SK-N-SH (cell line): Measurements from ENCODE around the gene SLC17A9. TPM values are rescaled to one million over a fixed set of nuclear protein-coding genes. Genes with fewer than 3 reads are reported as not detected.

Source experiments
- CTCF ChIA-PET: fragments of 300-600, 350-600 bp; formaldehyde crosslinking; extraction: SDS; loops from one replicate; lab custom pipeline; 2021; lab: Yijun Ruan, JAX
- POLR2A ChIA-PET: fragments of 350-600 bp; sonication (Branson Sonifier 250); formaldehyde crosslinking; extraction: SDS; loops from one replicate; lab custom pipeline; 2020; ENCODE audit warnings: antibody characterized with exemption, inconsistent platforms; lab: Yijun Ruan, JAX
- DNase-seq: peaks from one replicate; pipeline ENCODE4 v3.0.0; 2012
- H2AFZ ChIP-seq: fragments of 200-600 bp; sonication (generic); 2 replicates; pipeline ENCODE4 v1.8.1; 2016; ENCODE audit warnings: antibody characterized with exemption, mild to moderate bottlenecking, low read depth
- H3F3A ChIP-seq: fragments of 200-600 bp; sonication (generic); replicated peaks from 2 replicates; pipeline ENCODE3; 2016; ENCODE audit warnings: antibody characterized with exemption, mild to moderate bottlenecking; ENCODE audit not compliant: insufficient read depth
- H3K27ac ChIP-seq, 2 experiments: fragments of 200-500 bp in 1 of 2; fragments of 200-600 bp in 1 of 2; sonication (Bioruptor generic) in 1 of 2; sonication (generic), shearing (Covaris generic) in 1 of 2; 2 replicates each; pipeline versions ENCODE4 v1.5.1 to v1.6.1; 2014 to 2016; ENCODE audit warnings: low read depth in 2 of 2, inconsistent platforms in 1 of 2, low read length in 1 of 2, mild to moderate bottlenecking in 1 of 2, mixed read lengths in 1 of 2
- H3K27me3 ChIP-seq: fragments of 200-600 bp; sonication (generic), shearing (Covaris generic); 2 replicates; pipeline ENCODE4 v1.6.1; 2016; ENCODE audit warnings: mixed run types; ENCODE audit not compliant: insufficient read depth
- H3K36me3 ChIP-seq, 2 experiments: fragments of 200-500 bp in 1 of 2; fragments of 200-600 bp in 1 of 2; sonication (Bioruptor generic) in 1 of 2; sonication (generic) in 1 of 2; replicated peaks in 1 of 2; 2 replicates each; pipeline versions ENCODE3 to v1.5.1; 2014 to 2016; ENCODE audit warnings: low read length in 1 of 2, mild to moderate bottlenecking in 1 of 2; ENCODE audit not compliant: insufficient read depth in 2 of 2, control insufficient read depth in 1 of 2
- H3K4me1 ChIP-seq, 2 experiments: fragments of 200-500 bp in 1 of 2; fragments of 200-600 bp in 1 of 2; sonication (Bioruptor generic) in 1 of 2; sonication (generic), shearing (Covaris generic) in 1 of 2; 2 replicates each; pipeline versions ENCODE4 v1.5.1 to v1.6.1; 2014 to 2016; ENCODE audit warnings: low read depth in 1 of 2, low read length in 1 of 2, mixed run types in 1 of 2; ENCODE audit not compliant: insufficient read depth in 2 of 2, control insufficient read depth in 1 of 2
- H3K4me2 ChIP-seq: fragments of 200-600 bp; sonication (generic), shearing (Covaris generic); 2 replicates; pipeline ENCODE4 v1.6.1; 2017; ENCODE audit warnings: mixed run types
- H3K4me3 ChIP-seq, 2 experiments: fragments of 200-500 bp in 1 of 2; fragments of 200-600 bp in 1 of 2; sonication (Bioruptor generic) in 1 of 2; sonication (generic), shearing (Covaris generic) in 1 of 2; 2 replicates each; pipeline versions ENCODE4 v1.5.1 to v1.8.1; 2014 to 2016; ENCODE audit warnings: low read depth in 2 of 2, inconsistent platforms in 1 of 2, low read length in 1 of 2, mild to moderate bottlenecking in 1 of 2, mixed read lengths in 1 of 2, moderate library complexity in 1 of 2
- H3K79me2 ChIP-seq: fragments of 200-600 bp; sonication (generic); 2 replicates; pipeline ENCODE4 v1.8.1; 2017; ENCODE audit warnings: mild to moderate bottlenecking; ENCODE audit not compliant: insufficient read depth
- H3K9ac ChIP-seq: fragments of 200-600 bp; sonication (generic); 2 replicates; pipeline ENCODE4 v1.6.1; 2017; ENCODE audit warnings: mixed run types
- H3K9me2 ChIP-seq: fragments of 200-600 bp; sonication (generic); 2 replicates; pipeline ENCODE4 v1.6.1; 2017; ENCODE audit warnings: mixed run types
- H3K9me3 ChIP-seq: fragments of 200-600 bp; sonication (generic); 2 replicates; pipeline ENCODE4 v1.6.1; 2017; ENCODE audit warnings: mixed run types, mild to moderate bottlenecking, moderate library complexity
- H4K20me1 ChIP-seq: fragments of 200-600 bp; sonication (generic); 2 replicates; pipeline ENCODE4 v1.6.1; 2017; ENCODE audit warnings: mild to moderate bottlenecking, mixed run types; ENCODE audit not compliant: insufficient read depth
- CHD2 ChIP-seq: fragments of 150-350 bp; IDR thresholded peaks from 2 replicates; pipeline ENCODE4 v1.6.1; 2018; ENCODE audit warnings: low read length; ENCODE audit not compliant: partially characterized antibody
- CTCF ChIP-seq: fragments of 200-600 bp; sonication (generic); IDR thresholded peaks from 2 replicates; pipeline ENCODE4 v1.6.1; 2017; ENCODE audit warnings: antibody characterized with exemption, mild to moderate bottlenecking, moderate library complexity
- ELF1 ChIP-seq: IDR thresholded peaks from 2 replicates; pipeline ENCODE4 v1.4.0; 2012
- EP300 ChIP-seq, 2 experiments: IDR thresholded peaks; 2 replicates each; pipeline versions ENCODE4 v1.4.0 to v1.6.1; 2012; ENCODE audit warnings: borderline replicate concordance in 1 of 2, low read depth in 1 of 2, low read length in 1 of 2
- FOSL2 ChIP-seq: IDR thresholded peaks from 2 replicates; pipeline ENCODE4 v1.4.0; 2012; ENCODE audit warnings: low read depth, mild to moderate bottlenecking, moderate library complexity, borderline replicate concordance
- FOXM1 ChIP-seq: IDR thresholded peaks from 2 replicates; pipeline ENCODE4 v1.4.0; 2012; ENCODE audit warnings: low read depth, mild to moderate bottlenecking
- MEF2A ChIP-seq: IDR thresholded peaks from 2 replicates; pipeline ENCODE4 v1.4.0; 2012; ENCODE audit warnings: low read depth, borderline replicate concordance
- RAD21 ChIP-seq: IDR thresholded peaks from 2 replicates; pipeline ENCODE4 v1.6.1; 2012; ENCODE audit warnings: mild to moderate bottlenecking, low read length
- RCOR1 ChIP-seq: fragments of 150-350 bp; IDR thresholded peaks from 2 replicates; pipeline ENCODE4 v1.6.1; 2017; ENCODE audit warnings: antibody characterized with exemption, low read length
- RXRA ChIP-seq: IDR thresholded peaks from 2 replicates; pipeline ENCODE4 v1.4.0; 2012; ENCODE audit warnings: low read depth, mild to moderate bottlenecking, borderline replicate concordance
- SMC3 ChIP-seq: IDR thresholded peaks from 2 replicates; pipeline ENCODE4 v1.6.1; 2012; ENCODE audit warnings: low read depth, low read length, improper control_type of control experiment
- WGBS: methylation state at CpG from one replicate; pipeline ENCODE4 v1.1.6; 2017; ENCODE audit warnings: low lambda C conversion rate; 5-methylcytosine and 5-hydroxymethylcytosine counted together
- polyA plus RNA-seq, 3 experiments: library from polyadenylated mRNA; depleted of rRNA; stranded (reverse); fragments of >200 nt; gene quantifications; 2 replicates each; pipeline ENCODE4 v1.2.3, GENCODE V29; 2012

The SLC17A9 gene
- polyA plus RNA-seq, 1 of the 3 experiments (the other 2 are of a cell fraction), result not detected

- H4K20me1 ChIP-seq, result peaks cover 34% of the 10 kb centered on the region
- POLR2A ChIA-PET, result no interaction called here
- H3K79me2 ChIP-seq, result peaks cover 70% of the 10 kb centered on the region
Measured at GRCh38 chr20:62941792-62942191, 10.7 kb upstream of the SLC17A9 start.

GRCh38 chr20:62942456-62942855 lies 10.1 kb upstream of the SLC17A9 start:
- Histone ChIP-seq H2AFZ (no peak overlapping the region), H3F3A (peaks cover 5% of the 10 kb centered on the region), H4K20me1 (peaks cover 34% of the 10 kb centered on the region), H3K4me2 (no peak overlapping the region), H3K4me3 (no peak overlapping the region), H3K9me3 (no peaks in the 10 kb centered on the region), H3K4me1 (peaks cover 0 to 21% of the 10 kb centered on the region in 2 experiments; a peak in 3 of 4 replicates), H3K36me3 (peaks cover 49 to 50% of the 10 kb centered on the region in 2 experiments), H3K9ac (no peak overlapping the region), H3K9me2 (no peaks in the 10 kb centered on the region), H3K27me3 (no peaks in the 10 kb centered on the region), H3K79me2 (peaks cover 64% of the 10 kb centered on the region), H3K27ac (no peak overlapping the region)
- POLR2A ChIA-PET, result no interaction called here
- no CpG with 5 or more reads among the region's 2 CpGs for WGBS
- CTCF ChIA-PET, result interaction anchor here (1.4 to 1.6 kb wide), 2 partner anchors 16 to 67 kb away, joined by 3 to 4 read pairs; partner anchors contain the start of gene DIDO1
- no peak for DNase-seq
- TF ChIP-seq SMC3 (no peak), RCOR1 (no peak), EP300 (IDR thresholded peaks at IDR 0.05; ENCODE audit: borderline replicate concordance in 1 of 2, low read depth in 1 of 2, low read length in 1 of 2) (no peak), ELF1 (no peak), RAD21 (no peak), CHD2 (no peak), FOSL2 (no peak), MEF2A (no peak), CTCF (no peak)

More at GRCh38 chr20:62941792-62942191, 10.7 kb upstream of the SLC17A9 start:
- Histone ChIP-seq H3K4me2 (no peak overlapping the region), H3K36me3 (peaks cover 43 to 46% of the 10 kb centered on the region in 2 experiments), H3K9ac (no peak overlapping the region), H3K4me3 (no peak overlapping the region), H3K4me1 (peaks cover 0 to 14% of the 10 kb centered on the region in 2 experiments; a peak in 3 of 4 replicates), H3F3A (peaks cover 11% of the 10 kb centered on the region), H3K9me3 (no peaks in the 10 kb centered on the region), H3K27ac (no peak overlapping the region), H2AFZ (no peak overlapping the region), H3K27me3 (no peaks in the 10 kb centered on the region), H3K9me2 (no peaks in the 10 kb centered on the region)
- CTCF ChIA-PET, result interaction anchor here (1.4 kb wide), 1 partner anchor 16 kb away, joined by 3 read pairs; the partner anchor contains the start of gene DIDO1
- WGBS, result 88% methylated on average over 1 of the region's 1 CpG
- no peak for DNase-seq
- TF ChIP-seq MEF2A, result no peak
- no peak for TF ChIP-seq RXRA
- no peak for TF ChIP-seq FOXM1
